Endothelial cell of umbilical vein (primary cell): ENCODE data around the gene AP1S2. TPM values are rescaled to one million over a fixed set of nuclear protein-coding genes. Genes with fewer than 3 reads are reported as not detected.

Experiments
- BruUV-seq: library from RNA; stranded (reverse); fragments of 400-500 nt; replicated peaks from 2 replicates; lab custom pipeline; 2021; lab: Mats Ljungman, UMichigan
- CTCF ChIA-PET: fragments of 300-600, 350-600 bp; sonication (Branson Sonifier 250); formaldehyde crosslinking; loops from one replicate; lab custom pipeline; 2021; ENCODE audit warnings: antibody characterized with exemption, inconsistent platforms; lab: Charles Lee
- POLR2A ChIA-PET: fragments of 300-600, 350-600 bp; sonication (Branson Sonifier 250); formaldehyde crosslinking; loops from one replicate; lab custom pipeline; 2021; ENCODE audit warnings: antibody characterized with exemption, inconsistent platforms; lab: Charles Lee
- DNase-seq: peaks from one replicate; pipeline ENCODE4 v3.0.0-alpha.2; 2011; ENCODE audit warnings: low read depth, low spot score
- FAIRE-seq: peaks from 2 replicates; lab custom pipeline; 2011; peaks lifted over from hg19 to GRCh38; lab: Jason Lieb, UNC
- H2AFZ ChIP-seq: 2 replicates; pipeline ENCODE4 v1.6.0; 2012; ENCODE audit warnings: low read depth, low read length, control low read depth, inconsistent platforms
- H3K27ac ChIP-seq: 2 replicates; pipeline ENCODE4 v1.5.1; 2011; ENCODE audit warnings: low read depth, mild to moderate bottlenecking, control low read depth, low read length, moderate library complexity; ENCODE audit not compliant: insufficient read depth
- H3K27me3 ChIP-seq, 2 experiments: 2 replicates each; pipeline versions ENCODE4 v1.6.0 to v1.6.1; 2011; ENCODE audit warnings: low read length in 2 of 2, mixed read lengths in 1 of 2; ENCODE audit not compliant: control insufficient read depth in 2 of 2, insufficient read depth in 2 of 2
- H3K36me3 ChIP-seq, 2 experiments: 2 replicates in 1 of 2; 3 replicates in 1 of 2; pipeline ENCODE4 v1.5.1; 2011; ENCODE audit warnings: low read length in 2 of 2, mild to moderate bottlenecking in 1 of 2, moderate library complexity in 1 of 2; ENCODE audit not compliant: control insufficient read depth in 2 of 2, insufficient read depth in 2 of 2; ENCODE audit errors: extremely low read depth in 1 of 2
- H3K4me1 ChIP-seq: 3 replicates; pipeline ENCODE4 v1.5.1; 2011; ENCODE audit warnings: mild to moderate bottlenecking, low read length; ENCODE audit not compliant: control insufficient read depth, insufficient read depth; ENCODE audit errors: extremely low read depth
- H3K4me2 ChIP-seq: 2 replicates; pipeline ENCODE4 v1.6.1; 2011; ENCODE audit warnings: low read length, control low read depth, mixed read lengths; ENCODE audit not compliant: insufficient read depth
- H3K4me3 ChIP-seq, 3 experiments: fragments of 200-600 bp in 1 of 3; sonication (generic), shearing (Covaris generic) in 1 of 3; replicated peaks in 1 of 3; 2 replicates each; pipeline ENCODE4 v1.5.1; 2011 to 2016; ENCODE audit warnings: control low read depth in 3 of 3, low read length in 3 of 3, mild to moderate bottlenecking in 2 of 3, inconsistent platforms in 1 of 3, low read depth in 1 of 3, moderate library complexity in 1 of 3; ENCODE audit not compliant: insufficient read depth in 1 of 3
- H3K79me2 ChIP-seq: 2 replicates; pipeline ENCODE4 v1.6.0; 2012; ENCODE audit warnings: low read length, inconsistent platforms; ENCODE audit not compliant: control insufficient read depth, insufficient read depth
- H3K9ac ChIP-seq: replicated peaks from 2 replicates; pipeline ENCODE3; 2011; ENCODE audit warnings: low read length, control low read depth; ENCODE audit not compliant: insufficient read depth; ENCODE audit errors: extremely low read depth
- H3K9me1 ChIP-seq: replicated peaks from 3 replicates; pipeline ENCODE4 v1.6.0; 2011; ENCODE audit warnings: mild to moderate bottlenecking, low read length; ENCODE audit not compliant: control insufficient read depth, insufficient read depth; ENCODE audit errors: extremely low read depth
- H3K9me3 ChIP-seq: replicated peaks from 2 replicates; pipeline ENCODE4 v1.5.1; 2012; ENCODE audit warnings: low read length, inconsistent platforms; ENCODE audit not compliant: control insufficient read depth, insufficient read depth
- H4K20me1 ChIP-seq: replicated peaks from 2 replicates; pipeline ENCODE3; 2011; ENCODE audit warnings: mild to moderate bottlenecking, low read length; ENCODE audit not compliant: control insufficient read depth, insufficient read depth; ENCODE audit errors: extremely low read depth
- EZH2 ChIP-seq: IDR thresholded peaks from 2 replicates; pipeline ENCODE4 v1.6.1; 2012; ENCODE audit warnings: borderline replicate concordance, low read depth, mild to moderate bottlenecking, moderate library complexity, low read length, inconsistent platforms; ENCODE audit not compliant: severe bottlenecking
- FOS ChIP-seq: IDR thresholded peaks from 2 replicates; pipeline ENCODE4 v1.6.1; 2011; ENCODE audit warnings: mild to moderate bottlenecking, low read length, moderate library complexity, borderline replicate concordance; ENCODE audit not compliant: insufficient read depth
- GATA2 ChIP-seq: IDR thresholded peaks from 2 replicates; pipeline ENCODE4 v1.7.0; 2011; ENCODE audit warnings: low read depth, mild to moderate bottlenecking, moderate library complexity, mixed read lengths, low read length; ENCODE audit not compliant: insufficient read length, insufficient read depth
- JUN ChIP-seq: IDR thresholded peaks from 2 replicates; pipeline ENCODE4 v1.6.1; 2011; ENCODE audit warnings: borderline replicate concordance, low read depth; ENCODE audit not compliant: insufficient read length, insufficient read depth
- MYC ChIP-seq: IDR thresholded peaks from one replicate; pipeline ENCODE4 v1.6.1; 2011; ENCODE audit warnings: mild to moderate bottlenecking, low read depth, low read length
- POLR2A ChIP-seq: IDR thresholded peaks from 2 replicates; pipeline ENCODE4 v1.6.1; 2012; ENCODE audit warnings: low read depth, mild to moderate bottlenecking, control low read depth, low read length
- POLR2AphosphoS5 ChIP-seq: IDR thresholded peaks from 2 replicates; pipeline ENCODE4 v1.6.1; 2012; ENCODE audit warnings: low read depth, mild to moderate bottlenecking, control low read depth, low read length, moderate library complexity; ENCODE audit not compliant: insufficient read depth
- dilution Hi-C: fragments of 300-500 bp; cut with MboI; formaldehyde crosslinking; loops from one replicate; pipeline ENCODE4 v1.15.0; 2019; ENCODE audit warnings: low sequenced_read_pairs; ENCODE audit not compliant: extremely low pct_ligation_motif_present
- intact Hi-C: fragments of 100-400 bp; cut with micrococcal nuclease; formaldehyde crosslinking; loops from one replicate; pipeline ENCODE4 v1.10.0; 2022
- polyA plus RNA-seq, 4 experiments: library from polyadenylated mRNA; depleted of rRNA in 3 of 4; stranded (reverse) in 3 of 4; unstranded in 1 of 4; fragments of >200 nt; gene quantifications; 2 replicates each; pipeline versions ENCODE4 v1.2.1 to v1.2.3, GENCODE V29; 2011 to 2012; ENCODE audit warnings: missing spikeins in 1 of 4
- total RNA-seq: library from RNA; stranded (reverse); gene quantifications from 2 replicates; pipeline ENCODE4 v1.2.3, GENCODE V29; 2021
- TF ChIP-seq, protein P1 (sequence below): IDR thresholded peaks from 2 replicates; pipeline ENCODE4 v1.6.1; 2011; ENCODE audit not compliant: insufficient read depth, insufficient read length
- TF ChIP-seq, protein P2 (sequence below), 2 donors: IDR thresholded peaks; 1 replicate in 1 of 2; 2 replicates in 1 of 2; pipeline ENCODE4 v1.5.1; 2011; ENCODE audit warnings: low read length in 2 of 2, mild to moderate bottlenecking in 2 of 2, moderate library complexity in 2 of 2, control low read depth in 1 of 2, inconsistent platforms in 1 of 2, low read depth in 1 of 2; ENCODE audit not compliant: insufficient read depth in 1 of 2; ENCODE audit errors: extremely low read depth in 1 of 2

Gene AP1S2
- total and polyA plus RNA-seq, 2 donors (not counting 3 experiments of a cell fraction or from before 2014, with no cell fraction given) = 21.0 to 37.3 TPM

DNA sequence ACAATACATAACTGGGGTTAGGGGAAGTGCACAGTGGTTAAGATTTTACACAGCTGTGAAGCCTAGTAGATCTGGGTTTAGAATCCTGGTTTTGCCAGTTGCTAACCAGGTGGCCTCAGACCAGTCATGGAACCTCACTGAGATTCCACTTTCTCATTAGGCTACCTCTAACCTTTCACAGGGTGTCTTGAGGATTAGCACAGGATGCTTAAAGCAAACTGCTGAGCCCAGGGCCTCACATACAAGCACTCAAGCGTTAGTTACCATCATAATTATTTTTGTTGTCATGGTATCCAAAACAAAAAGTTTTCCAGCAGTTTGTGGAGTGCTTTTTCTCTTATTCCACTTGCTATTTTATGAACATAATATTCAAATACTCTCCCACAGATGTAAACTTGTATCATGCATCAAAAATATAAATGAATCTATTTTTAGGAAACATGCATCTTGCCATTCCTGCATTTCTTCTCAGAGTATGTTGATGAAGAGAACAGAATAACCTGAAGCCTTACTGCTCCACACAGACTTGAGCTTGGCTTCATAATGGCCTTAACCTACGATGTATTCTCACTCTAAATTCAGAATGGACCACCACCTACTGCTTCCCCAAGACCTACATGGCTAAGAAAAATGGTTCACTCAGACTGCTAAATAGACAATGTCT, 12.6 kb downstream of the AP1S2 start:
- no peak overlapping the region for H3K9ac ChIP-seq
- no peak overlapping the region for H2AFZ ChIP-seq
- no peak overlapping the region for H3K27ac ChIP-seq
- H3K4me3 ChIP-seq = no peak overlapping the region
- dilution Hi-C loops = no loop called here
- no peaks in the 10 kb centered on the region for H4K20me1 ChIP-seq
- intact Hi-C loops = no loop called here
- POLR2A ChIA-PET = no interaction called here
- no TSS peak for BruUV-seq
- TF ChIP-seq, protein P1, sequence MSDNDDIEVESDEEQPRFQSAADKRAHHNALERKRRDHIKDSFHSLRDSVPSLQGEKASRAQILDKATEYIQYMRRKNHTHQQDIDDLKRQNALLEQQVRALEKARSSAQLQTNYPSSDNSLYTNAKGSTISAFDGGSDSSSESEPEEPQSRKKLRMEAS = no peak
- TF ChIP-seq JUN (no peak), FOS (no peak), MYC (no peak), POLR2A (no peak), POLR2AphosphoS5 (no peak), EZH2 (no peak), GATA2 (no peak)
- TF ChIP-seq, protein P2, sequence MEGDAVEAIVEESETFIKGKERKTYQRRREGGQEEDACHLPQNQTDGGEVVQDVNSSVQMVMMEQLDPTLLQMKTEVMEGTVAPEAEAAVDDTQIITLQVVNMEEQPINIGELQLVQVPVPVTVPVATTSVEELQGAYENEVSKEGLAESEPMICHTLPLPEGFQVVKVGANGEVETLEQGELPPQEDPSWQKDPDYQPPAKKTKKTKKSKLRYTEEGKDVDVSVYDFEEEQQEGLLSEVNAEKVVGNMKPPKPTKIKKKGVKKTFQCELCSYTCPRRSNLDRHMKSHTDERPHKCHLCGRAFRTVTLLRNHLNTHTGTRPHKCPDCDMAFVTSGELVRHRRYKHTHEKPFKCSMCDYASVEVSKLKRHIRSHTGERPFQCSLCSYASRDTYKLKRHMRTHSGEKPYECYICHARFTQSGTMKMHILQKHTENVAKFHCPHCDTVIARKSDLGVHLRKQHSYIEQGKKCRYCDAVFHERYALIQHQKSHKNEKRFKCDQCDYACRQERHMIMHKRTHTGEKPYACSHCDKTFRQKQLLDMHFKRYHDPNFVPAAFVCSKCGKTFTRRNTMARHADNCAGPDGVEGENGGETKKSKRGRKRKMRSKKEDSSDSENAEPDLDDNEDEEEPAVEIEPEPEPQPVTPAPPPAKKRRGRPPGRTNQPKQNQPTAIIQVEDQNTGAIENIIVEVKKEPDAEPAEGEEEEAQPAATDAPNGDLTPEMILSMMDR (IDR thresholded peaks at IDR 0.05; ENCODE audit: extremely low read depth in 1 of 2, insufficient read depth in 1 of 2, low read depth in 1 of 2, low read length in 2 of 2) = no peak
- no peaks in the 10 kb centered on the region for H3K9me1 ChIP-seq
- no peaks in the 10 kb centered on the region for H3K4me1 ChIP-seq
- H3K4me2 ChIP-seq = no peak overlapping the region
- DNase-seq = no peak
- H3K9me3 ChIP-seq = no peaks in the 10 kb centered on the region
- CTCF ChIA-PET = no interaction called here
- no peaks in the 10 kb centered on the region for H3K27me3 ChIP-seq
- no peak for FAIRE-seq
- peaks cover 0 to 3% of the 10 kb centered on the region in 2 experiments for H3K36me3 ChIP-seq
- H3K79me2 ChIP-seq = no peaks in the 10 kb centered on the region
